ENCODE measurements around the gene SOBP. TPM values are rescaled to one million over a fixed set of nuclear protein-coding genes. Genes with fewer than 3 reads are reported as not detected.

The SOBP gene
- total RNA-seq, 4 donors from 2014 or later = 16.2 to 29.9 (median 19.2) TPM

DNA sequence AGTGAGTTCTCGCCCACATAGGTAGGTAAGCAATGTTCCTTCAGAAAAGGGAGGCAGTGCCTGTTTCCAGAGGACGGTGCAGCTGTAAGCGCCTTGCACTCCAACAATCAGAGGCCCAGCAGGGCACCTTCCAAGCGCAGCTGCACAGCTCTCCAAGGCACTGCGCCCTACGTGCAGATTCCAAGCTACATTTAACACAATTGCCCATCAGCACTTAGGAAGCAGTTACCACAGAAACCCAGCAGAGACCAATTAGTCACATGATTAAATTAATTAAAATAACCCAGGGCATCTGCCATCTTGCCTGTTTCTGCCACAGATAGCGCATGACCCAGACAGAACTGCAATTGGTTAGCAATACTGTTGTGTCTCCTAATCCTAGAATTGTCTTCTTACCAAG lies 65.5 kb downstream of the SOBP start:
- WGBS, 2 donors (ENCODE audit: low coverage in 1 of 2) = 89 to 94% methylated on average over 1 to 4 of the region's 7 CpGs

GRCh38 chr6:107556082-107556481 lies 66.2 kb downstream of the SOBP start:
- Histone ChIP-seq H3K9me3 (no peaks in the 10 kb centered on the region), H3K4me3 (no peak overlapping the region), H3K27ac (no peak overlapping the region), H3K36me3 (no peaks in the 10 kb centered on the region), H3K27me3 (no peaks in the 10 kb centered on the region), H3K4me1 (peaks cover 0 to 12% (median 0%) of the 10 kb centered on the region in 3 donors)
- TF ChIP-seq POLR2A (IDR thresholded peaks at IDR 0.05) (no peak), EP300 (IDR thresholded peaks at IDR 0.05) (no peak), POLR2AphosphoS5 (IDR thresholded peaks at IDR 0.05) (no peak)
- TF ChIP-seq, protein P1, sequence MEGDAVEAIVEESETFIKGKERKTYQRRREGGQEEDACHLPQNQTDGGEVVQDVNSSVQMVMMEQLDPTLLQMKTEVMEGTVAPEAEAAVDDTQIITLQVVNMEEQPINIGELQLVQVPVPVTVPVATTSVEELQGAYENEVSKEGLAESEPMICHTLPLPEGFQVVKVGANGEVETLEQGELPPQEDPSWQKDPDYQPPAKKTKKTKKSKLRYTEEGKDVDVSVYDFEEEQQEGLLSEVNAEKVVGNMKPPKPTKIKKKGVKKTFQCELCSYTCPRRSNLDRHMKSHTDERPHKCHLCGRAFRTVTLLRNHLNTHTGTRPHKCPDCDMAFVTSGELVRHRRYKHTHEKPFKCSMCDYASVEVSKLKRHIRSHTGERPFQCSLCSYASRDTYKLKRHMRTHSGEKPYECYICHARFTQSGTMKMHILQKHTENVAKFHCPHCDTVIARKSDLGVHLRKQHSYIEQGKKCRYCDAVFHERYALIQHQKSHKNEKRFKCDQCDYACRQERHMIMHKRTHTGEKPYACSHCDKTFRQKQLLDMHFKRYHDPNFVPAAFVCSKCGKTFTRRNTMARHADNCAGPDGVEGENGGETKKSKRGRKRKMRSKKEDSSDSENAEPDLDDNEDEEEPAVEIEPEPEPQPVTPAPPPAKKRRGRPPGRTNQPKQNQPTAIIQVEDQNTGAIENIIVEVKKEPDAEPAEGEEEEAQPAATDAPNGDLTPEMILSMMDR (IDR thresholded peaks at IDR 0.05) = no peak
- no peak for ATAC-seq

More for the DNA sequence above, 65.5 kb downstream of the SOBP start:
- Histone ChIP-seq H3K27ac (no peak overlapping the region), H3K4me3 (no peak overlapping the region), H3K4me1 (peaks cover 0 to 5% (median 0%) of the 10 kb centered on the region in 3 donors), H3K36me3 (no peaks in the 10 kb centered on the region), H3K27me3 (no peaks in the 10 kb centered on the region), H3K9me3 (no peaks in the 10 kb centered on the region)
- no peak for ATAC-seq
- no peak for TF ChIP-seq POLR2AphosphoS5 (IDR thresholded peaks at IDR 0.05)
- TF ChIP-seq, protein P1 (IDR thresholded peaks at IDR 0.05) = no peak
- no peak for TF ChIP-seq EP300 (IDR thresholded peaks at IDR 0.05)
- TF ChIP-seq POLR2A (IDR thresholded peaks at IDR 0.05) = no peak

DNA sequence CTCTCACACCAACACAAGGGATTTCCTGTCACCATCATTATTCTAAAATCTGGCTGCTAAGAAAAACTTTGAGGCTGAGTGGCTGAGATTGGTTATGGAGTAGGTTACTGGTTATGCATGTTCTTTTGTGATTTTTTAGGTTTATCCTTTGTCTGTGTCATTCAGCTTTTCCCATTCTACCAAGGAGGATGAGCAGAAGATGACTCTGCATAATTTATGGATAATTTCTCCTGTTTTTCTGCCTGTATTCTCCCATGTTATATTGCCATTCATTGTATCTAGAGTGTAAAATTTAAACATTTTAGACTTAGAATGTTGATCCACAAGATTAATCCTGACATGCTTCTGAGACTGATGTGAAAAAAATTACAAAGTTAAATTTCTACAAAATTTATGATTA lies 67.8 kb downstream of the SOBP start:
- H3K27me3 ChIP-seq = no peaks in the 10 kb centered on the region
- no peaks in the 10 kb centered on the region for H3K36me3 ChIP-seq
- H3K4me3 ChIP-seq = no peak overlapping the region
- H3K9me3 ChIP-seq = no peaks in the 10 kb centered on the region
- H3K27ac ChIP-seq = no peak overlapping the region
- TF ChIP-seq POLR2AphosphoS5 (IDR thresholded peaks at IDR 0.05) = no peak
- no peak for TF ChIP-seq POLR2A (IDR thresholded peaks at IDR 0.05)
- TF ChIP-seq EP300 (IDR thresholded peaks at IDR 0.05) = no peak
- TF ChIP-seq, protein P1 (IDR thresholded peaks at IDR 0.05) = no peak
- ATAC-seq = no peak
- H3K4me1 ChIP-seq = peaks cover 0 to 18% (median 0%) of the 10 kb centered on the region in 3 donors

DNA sequence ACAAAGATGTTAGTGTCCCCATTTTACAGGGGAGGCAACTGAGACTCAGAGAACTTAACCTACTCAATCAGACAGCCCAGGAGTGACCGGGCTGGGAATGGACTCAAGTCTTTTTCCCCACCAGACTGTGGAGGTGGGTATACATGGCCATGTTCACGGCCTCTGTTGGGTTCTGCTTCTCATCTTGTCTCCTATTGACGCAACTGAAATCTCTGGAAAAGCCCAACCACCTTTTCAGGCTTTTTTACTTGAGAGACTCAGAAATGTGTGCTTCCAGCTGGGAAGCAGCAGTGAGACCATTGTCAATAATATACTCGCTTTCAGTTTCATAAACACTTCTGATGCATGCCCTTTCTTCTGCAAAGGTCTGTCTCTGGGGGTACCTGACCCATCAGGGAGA lies 70.7 kb downstream of the SOBP start:
- peaks cover 6 to 39% (median 11%) of the 10 kb centered on the region in 3 donors for H3K4me1 ChIP-seq
- TF ChIP-seq POLR2AphosphoS5 (IDR thresholded peaks at IDR 0.05) = no peak
- TF ChIP-seq, protein P1 (IDR thresholded peaks at IDR 0.05) = no peak
- TF ChIP-seq EP300 (IDR thresholded peaks at IDR 0.05) = no peak
- H3K27ac ChIP-seq = peak overlapping the region; percentile 3 to 68 (median 67)
- peak; percentile 61 for ATAC-seq
- 17% methylated on average over 4 of the region's 4 CpGs; no CpG with 5 or more reads in 1 of the 2 donors for WGBS, 2 donors (ENCODE audit: low coverage in 1 of 2)
- no peaks in the 10 kb centered on the region for H3K36me3 ChIP-seq
- H3K4me3 ChIP-seq = no peak overlapping the region
- H3K9me3 ChIP-seq = no peaks in the 10 kb centered on the region
- H3K27me3 ChIP-seq = no peaks in the 10 kb centered on the region

DNA sequence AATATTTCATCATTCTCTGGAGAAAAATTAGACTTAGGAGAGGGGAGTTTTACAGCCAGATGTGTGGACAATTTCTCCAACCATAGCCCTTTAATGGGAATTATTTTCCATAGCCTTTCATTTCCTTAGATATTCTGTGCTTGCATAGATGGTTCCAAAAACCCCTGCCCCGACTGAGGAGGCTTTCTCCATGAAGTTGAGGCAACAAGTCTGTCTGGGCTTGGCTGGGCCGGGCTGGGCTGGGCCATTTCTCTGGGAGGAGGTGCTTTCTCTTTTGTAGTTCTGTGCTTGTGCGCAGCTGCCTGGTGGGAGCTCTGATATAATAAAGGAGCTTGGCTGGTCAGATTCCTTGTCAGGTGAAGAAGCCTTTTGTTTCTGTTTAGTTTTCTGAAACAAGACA lies 71.4 kb downstream of the SOBP start:
- no peaks in the 10 kb centered on the region for H3K36me3 ChIP-seq
- H3K27ac ChIP-seq = peak overlapping the region in 3 of 4 donors; percentile 67 to 68 (median 67)
- ATAC-seq = peak; percentile 65
- H3K4me1 ChIP-seq = peaks cover 6 to 39% (median 11%) of the 10 kb centered on the region in 3 donors
- no peak overlapping the region for H3K4me3 ChIP-seq
- no peaks in the 10 kb centered on the region for H3K9me3 ChIP-seq
- TF ChIP-seq, protein P1 (IDR thresholded peaks at IDR 0.05) = no peak
- TF ChIP-seq POLR2A (IDR thresholded peaks at IDR 0.05) (no peak), EP300 (IDR thresholded peaks at IDR 0.05) (no peak), POLR2AphosphoS5 (IDR thresholded peaks at IDR 0.05) (no peak)
- H3K27me3 ChIP-seq = no peaks in the 10 kb centered on the region
- 7% methylated on average over 2 of the region's 3 CpGs; no CpG with 5 or more reads in 1 of the 2 donors for WGBS, 2 donors (ENCODE audit: low coverage in 1 of 2)
